Hepatocyte (in vitro differentiated cells): ENCODE measurements around the gene MORC2.

Experiments used
- CTCF ChIP-seq: fragments of 200-600 bp; sonication (generic); IDR thresholded peaks from 2 replicates; pipeline ENCODE4 v1.5.1; 2016; ENCODE audit warnings: antibody characterized with exemption, mild to moderate bottlenecking; ENCODE audit not compliant: poor library complexity
- EZH2 ChIP-seq: fragments of 200-600 bp; sonication (generic); IDR thresholded peaks from 2 replicates; pipeline ENCODE4 v1.6.1; 2016; ENCODE audit warnings: antibody characterized with exemption, mild to moderate bottlenecking, borderline replicate concordance
- EZH2phosphoT487 ChIP-seq: fragments of 200-600 bp; sonication (generic); IDR thresholded peaks from one replicate; pipeline ENCODE4 v1.6.1; 2018; ENCODE audit warnings: antibody characterized with exemption, mild to moderate bottlenecking, low read depth, moderate library complexity; ENCODE audit not compliant: unreplicated experiment, severe bottlenecking

- no peak for TF ChIP-seq CTCF
- no peak for TF ChIP-seq EZH2
- no peak for TF ChIP-seq EZH2phosphoT487
Measured at GRCh38 chr22:30940685-30941362, 27.8 kb downstream of the MORC2 start.
